HG02852 (cell line): ENCODE data around the gene MLX.
"Not testable (repeated sequence)": the region's sequence is repeated elsewhere in the genome, so short reads cannot be mapped to it uniquely, and the experiment has no call there.

ENCODE experiments used
- ATAC-seq: cut with Tn5 transposase; IDR thresholded peaks from one replicate; pipeline ENCODE4 v1.9.1; 2021; ENCODE audit warnings: mild to moderate bottlenecking, moderate library complexity; ENCODE audit not compliant: unreplicated experiment

Gene MLX

GRCh38 chr17:42577532-42578281, 10.8 kb downstream of the MLX start, which contains the start of gene PSMC3IP:
Gene PSMC3IP, minus strand, starts transcription at chr17:42577729. Its CDS starts 43 bp downstream, at chr17:42577686.
- peak; percentile 64 for ATAC-seq

GRCh38 chr17:42578282-42578869, 11.5 kb downstream of the MLX start:
- peak; percentile 62 for ATAC-seq

- ATAC-seq = no peak
Observed at GRCh38 chr17:42579794-42580551, 13.1 kb downstream of the MLX start.

- no peak for ATAC-seq
Observed at GRCh38 chr17:42581744-42582270, 14.9 kb downstream of the MLX start.

- no peak for ATAC-seq
Observed at GRCh38 chr17:42584880-42585279, 18.0 kb downstream of the MLX start.

GRCh38 chr17:42585353-42585752, 18.5 kb downstream of the MLX start:
- ATAC-seq = no peak

- ATAC-seq = no peak
Observed at GRCh38 chr17:42586514-42587230, 19.8 kb downstream of the MLX start.

- no peak for ATAC-seq
Observed at GRCh38 chr17:42590886-42591285, 24.0 kb downstream of the MLX start.

GRCh38 chr17:42591411-42591810, 24.5 kb downstream of the MLX start:
- ATAC-seq = no peak

GRCh38 chr17:42596386-42596785, 29.5 kb downstream of the MLX start:
- ATAC-seq = no peak

GRCh38 chr17:42598905-42599304, 32.0 kb downstream of the MLX start:
- no peak for ATAC-seq

- ATAC-seq = no peak
Observed at GRCh38 chr17:42603318-42603717, 36.4 kb downstream of the MLX start.

- ATAC-seq = no peak
Observed at GRCh38 chr17:42607769-42608168, 40.9 kb downstream of the MLX start.

GRCh38 chr17:42608305-42609181, 41.6 kb downstream of the MLX start:
- peak; percentile 38 for ATAC-seq

GRCh38 chr17:42609182-42609813, 42.4 kb downstream of the MLX start, which contains the start of the genes RETREG3 and TUBG1:
Gene RETREG3, minus strand, starts transcription at chr17:42609374. Its CDS starts 50 bp downstream, at chr17:42609324.
Gene TUBG1, plus strand, starts transcription at chr17:42609683. Its CDS starts 55 bp downstream, at chr17:42609738.
- ATAC-seq = peak; percentile 82

- ATAC-seq = not testable (repeated sequence)
Observed at GRCh38 chr17:42609814-42610801, 43.2 kb downstream of the MLX start.

GRCh38 chr17:42612013-42612412, 45.1 kb downstream of the MLX start:
- ATAC-seq = no peak

- no peak for ATAC-seq
Observed at GRCh38 chr17:42613699-42614295, 46.9 kb downstream of the MLX start.
